T follicular helper cell (primary cell): ENCODE data around the gene GAPVD1.
A peak's percentile ranks its signal among the peaks of the same experiment; 100 is the strongest.
"Not testable (repeated sequence)": the region's sequence is repeated elsewhere in the genome, so short reads cannot be mapped to it uniquely, and the experiment has no call there.

Source experiments
- DNase-seq: peaks from one replicate; pipeline ENCODE4 v3.0.0-alpha.2; 2020; ENCODE audit warnings: low read depth

GAPVD1 gene

GRCh38 chr9:125374443-125375309 is 113.0 kb downstream of the GAPVD1 start:
- peak; percentile 44 for DNase-seq

GRCh38 chr9:125375820-125376219 is 114.2 kb downstream of the GAPVD1 start:
- no peak for DNase-seq

GRCh38 chr9:125376261-125377226 is 114.9 kb downstream of the GAPVD1 start:
- no peak for DNase-seq

- DNase-seq = no peak
These were observed 116.1 kb downstream of the GAPVD1 start for GRCh38 chr9:125377584-125378250.

GRCh38 chr9:125378778-125379177 is 117.2 kb downstream of the GAPVD1 start:
- DNase-seq = no peak

GRCh38 chr9:125379208-125379607 is 117.6 kb downstream of the GAPVD1 start:
- no peak for DNase-seq

GRCh38 chr9:125380406-125380805 is 118.8 kb downstream of the GAPVD1 start:
- DNase-seq = no peak

- DNase-seq = no peak
These were observed 126.4 kb downstream of the GAPVD1 start for GRCh38 chr9:125387861-125388524.

- no peak for DNase-seq
These were observed 127.4 kb downstream of the GAPVD1 start for GRCh38 chr9:125388978-125389377.

GRCh38 chr9:125391704-125392103 is 130.1 kb downstream of the GAPVD1 start:
- DNase-seq = no peak

GRCh38 chr9:125393426-125393825 is 131.8 kb downstream of the GAPVD1 start:
- DNase-seq = no peak

- DNase-seq = no peak
These were observed 135.2 kb downstream of the GAPVD1 start for GRCh38 chr9:125396799-125397198.

GRCh38 chr9:125397736-125398135 is 136.1 kb downstream of the GAPVD1 start:
- DNase-seq = no peak

- DNase-seq = no peak
These were observed 136.6 kb downstream of the GAPVD1 start for GRCh38 chr9:125398243-125398642.

- no peak for DNase-seq
These were observed 137.5 kb downstream of the GAPVD1 start for GRCh38 chr9:125399165-125399564.

- no peak for DNase-seq
These were observed 138.0 kb downstream of the GAPVD1 start for GRCh38 chr9:125399666-125400065.

- DNase-seq = not testable (repeated sequence)
These were observed 138.6 kb downstream of the GAPVD1 start for GRCh38 chr9:125400232-125400631.

GRCh38 chr9:125400725-125401716 is 139.4 kb downstream of the GAPVD1 start:
- no peak for DNase-seq

GRCh38 chr9:125404733-125405132 is 143.1 kb downstream of the GAPVD1 start:
- DNase-seq = no peak
